Transverse colon (tissue), 3 donors: ENCODE data around the gene TCF7L2.

Experiments
- CTCF ChIP-seq, 5 experiments: fragments of 200-600 bp in 3 of 5; fragments of 450-650 bp in 2 of 5; sonication (generic) in 3 of 5; IDR thresholded peaks; 1 replicate in 2 of 5; 2 replicates in 3 of 5; pipeline ENCODE4 v1.5.1; 2016 to 2017; ENCODE audit warnings: antibody characterized with exemption in 5 of 5, inconsistent platforms in 3 of 5, mild to moderate bottlenecking in 2 of 5, moderate library complexity in 1 of 5
- EP300 ChIP-seq: sonication (generic); formaldehyde crosslinking; IDR thresholded peaks from one replicate; pipeline ENCODE4 v1.6.1; 2017; ENCODE audit warnings: antibody characterized with exemption, low read depth

GRCh38 chr10:113078282-113078907 lies 128.3 kb downstream of the TCF7L2 start:
- TF ChIP-seq EP300 (no peak), CTCF (IDR thresholded peaks at IDR 0.05) (no peak)
